ENCODE measurements around the gene SLIT3.

- TF ChIP-seq POLR2A (IDR thresholded peaks at IDR 0.05; ENCODE audit: low read length) (no peak), GATA1 (IDR thresholded peaks at IDR 0.05; ENCODE audit: low read depth, low read length) (no peak)
Measured at GRCh38 chr5:168943091-168943884, 357.7 kb downstream of the SLIT3 start.

All from erythroblast (primary cell).